ENCODE results near the gene SEC61B.

GRCh38 chr9:99221266-99221620 lies 839 bp upstream of the SEC61B start:
- no peak for TF ChIP-seq KLF6 (CRISPR knock-in tag; IDR thresholded peaks at IDR 0.05; ENCODE audit: borderline replicate concordance)
- no peak for TF ChIP-seq CTCF (IDR thresholded peaks at IDR 0.05 in 2 of 3, conservative IDR thresholded peaks at IDR 0.05 in 1 of 3; ENCODE audit: insufficient read depth in 2 of 3, low read depth in 1 of 3, low read length in 3 of 3)
- TF ChIP-seq NFXL1 (CRISPR knock-in tag; IDR thresholded peaks at IDR 0.05): no peak
- TF ChIP-seq TAF15 (IDR thresholded peaks at IDR 0.05; ENCODE audit: low read depth, low read length): no peak
- no peak for TF ChIP-seq GTF2F1 (IDR thresholded peaks at IDR 0.05; ENCODE audit: low read depth, low read length)
- TF ChIP-seq CHD1 (IDR thresholded peaks at IDR 0.05; ENCODE audit: low read length): peak; percentile 88
